Putamen (tissue), 1 donor: ENCODE data around the gene TULP4.

ENCODE experiments used
- DNase-seq: peaks from one replicate; pipeline ENCODE4 v3.0.0-alpha.2; 2016; ENCODE audit warnings: low spot score

TULP4 gene

DNA sequence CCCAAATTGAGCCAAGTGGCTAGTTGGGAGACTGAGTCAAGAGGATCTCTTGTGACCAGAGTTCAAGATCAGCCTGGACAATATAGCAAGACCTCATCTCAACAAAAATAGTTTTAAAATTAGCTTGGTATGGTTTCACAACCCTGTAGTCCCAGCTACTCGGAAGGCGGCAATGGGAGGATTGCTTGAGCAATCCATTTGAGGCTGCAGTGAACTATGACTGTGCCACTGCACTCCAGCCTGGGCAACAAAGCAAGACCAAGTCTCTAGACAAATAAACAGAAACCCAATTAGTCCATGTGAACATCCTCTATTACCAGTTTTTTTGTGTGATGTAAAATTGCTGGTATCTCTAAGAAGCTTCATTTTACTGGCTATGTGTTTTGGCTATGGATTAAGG is 106.2 kb downstream of the TULP4 start:
- no peak for DNase-seq

DNA sequence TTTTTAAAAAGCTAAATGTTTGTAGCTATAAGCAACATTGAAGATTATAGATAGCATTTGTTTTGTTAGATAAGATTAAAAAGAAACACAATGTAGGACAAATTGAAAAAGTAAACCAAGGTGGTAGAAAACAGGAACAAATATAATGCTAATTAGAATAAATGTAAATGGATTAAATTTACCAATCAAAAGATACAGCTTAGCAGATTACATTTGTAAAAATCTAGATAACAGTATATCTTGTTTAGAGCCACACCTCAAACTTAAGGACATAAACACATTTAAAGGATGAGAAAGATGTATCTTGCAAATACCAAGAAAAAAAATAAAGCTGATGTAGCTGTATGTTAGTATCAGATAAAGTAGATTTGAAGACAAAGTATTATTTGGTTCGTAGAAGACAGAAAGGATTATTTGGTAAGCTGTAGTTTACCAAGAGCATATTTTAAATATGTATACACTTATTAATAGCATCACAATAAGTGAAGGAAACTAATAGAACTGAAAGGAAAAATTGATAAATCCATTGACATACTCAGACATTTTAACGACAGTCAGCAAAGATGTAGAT is 107.2 kb downstream of the TULP4 start:
- no peak for DNase-seq

- no peak for DNase-seq
These were observed 109.1 kb downstream of the TULP4 start for GRCh38 chr6:158421381-158421780.

DNA sequence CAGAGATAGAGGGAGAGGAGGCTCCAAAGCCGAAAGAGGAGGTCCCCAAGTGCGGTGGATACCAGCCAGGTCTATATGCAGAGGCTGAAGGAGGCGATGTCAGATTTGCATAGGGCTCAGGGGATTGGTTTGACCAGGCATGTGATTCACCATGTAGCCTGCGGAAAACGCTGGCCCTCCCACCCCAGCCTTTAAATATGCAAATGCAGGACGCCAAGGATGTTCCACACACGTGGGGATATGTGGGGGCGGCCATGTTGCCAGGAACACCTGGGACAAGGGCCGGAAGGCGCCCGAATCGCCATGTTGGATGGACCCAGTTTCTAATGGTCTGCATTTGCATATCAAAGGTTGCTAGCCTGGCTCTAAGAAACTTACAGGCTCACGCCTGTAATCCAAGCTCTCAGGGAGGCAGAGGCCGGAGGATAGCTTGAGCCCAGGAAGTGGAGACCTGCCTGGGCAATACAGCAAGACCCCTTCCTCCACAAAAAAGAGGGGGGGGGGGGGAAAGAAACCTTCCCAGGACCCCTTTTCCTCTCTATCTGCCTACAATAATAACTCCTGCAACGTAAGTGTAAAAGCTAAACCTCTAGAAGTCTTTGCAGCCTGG is 110.5 kb downstream of the TULP4 start:
- DNase-seq = no peak

DNA sequence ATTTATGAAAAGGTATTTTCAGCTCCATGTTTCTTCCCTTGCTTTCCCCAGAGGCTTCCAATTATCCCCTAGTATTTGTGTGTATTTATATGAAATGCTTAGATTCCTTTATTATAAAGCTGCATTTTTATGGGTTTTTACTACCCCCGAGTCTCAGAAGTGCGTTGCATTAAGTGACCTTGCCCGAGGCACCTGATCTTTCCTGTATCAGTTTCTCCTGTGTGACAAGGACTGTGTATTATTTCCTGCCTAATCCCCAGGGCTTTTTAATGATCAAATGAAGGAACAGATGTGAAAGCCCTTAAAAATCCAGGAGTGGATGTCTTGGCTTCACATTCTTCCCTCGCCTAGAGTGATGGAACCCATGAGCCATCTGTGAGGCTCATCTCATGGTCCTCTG is 118.8 kb downstream of the TULP4 start:
- no peak for DNase-seq

GRCh38 chr6:158431560-158431959 is 119.3 kb downstream of the TULP4 start:
- no peak for DNase-seq

DNA sequence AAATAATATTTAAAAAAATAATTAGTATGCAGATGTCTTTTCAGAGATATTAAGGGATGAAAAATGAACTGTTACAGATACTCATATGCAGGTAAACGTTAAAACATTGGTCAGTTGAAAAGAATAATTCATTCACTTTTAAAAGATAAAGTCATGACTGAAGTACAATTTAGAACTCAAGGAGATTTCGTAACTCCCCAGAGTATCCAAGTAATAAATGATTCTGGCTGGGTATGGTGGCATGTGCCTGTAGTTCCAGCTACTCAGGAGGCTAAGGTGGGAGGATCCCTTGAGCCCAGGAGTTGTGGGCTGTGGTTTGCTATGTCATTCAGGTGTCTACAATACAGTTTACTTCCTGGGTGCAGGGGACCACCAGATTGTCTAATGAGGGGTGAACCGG is 125.3 kb downstream of the TULP4 start:
- DNase-seq = no peak

DNA sequence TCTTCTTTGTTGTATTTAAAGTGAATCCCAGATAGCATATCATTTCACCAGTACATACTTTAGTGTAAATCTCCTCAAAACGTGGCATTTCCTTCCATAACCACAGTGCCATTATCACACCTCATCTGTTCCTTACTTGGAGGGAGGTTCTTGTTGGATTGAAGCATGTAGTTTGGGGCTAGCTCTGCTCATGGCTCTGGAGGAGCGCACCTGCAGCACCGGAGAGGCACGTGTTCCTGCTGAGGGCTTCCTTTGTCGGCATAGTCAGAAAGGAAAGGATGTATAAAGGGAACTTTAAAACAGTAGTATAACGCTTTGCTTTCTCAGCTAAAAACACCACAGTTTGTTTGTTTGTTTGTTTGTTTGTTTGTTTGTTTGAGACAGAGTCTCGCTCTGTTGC is 126.0 kb downstream of the TULP4 start:
- DNase-seq = no peak

DNA sequence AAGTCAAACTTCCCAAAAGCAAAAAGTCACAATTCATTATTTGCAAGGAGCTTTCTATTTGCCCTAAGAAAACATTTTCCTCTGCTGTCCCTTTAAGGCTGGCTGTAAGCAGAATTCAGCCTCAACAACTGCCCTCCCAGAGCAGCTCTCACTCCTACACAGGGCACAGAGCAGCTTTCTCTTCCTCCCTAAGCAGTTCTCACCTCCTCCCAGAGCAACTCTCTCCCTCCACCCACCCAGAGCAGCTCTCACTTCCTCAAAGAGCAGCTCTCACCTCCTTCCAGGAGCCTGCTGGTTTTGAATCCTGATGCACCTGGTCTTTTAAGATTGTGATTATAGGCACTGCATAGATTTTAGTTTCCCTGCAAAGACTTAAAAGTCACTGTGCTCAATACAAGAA is 127.0 kb downstream of the TULP4 start:
- DNase-seq = no peak

GRCh38 chr6:158441716-158442215 is 129.5 kb downstream of the TULP4 start:
- peak; percentile 17 for DNase-seq

DNA sequence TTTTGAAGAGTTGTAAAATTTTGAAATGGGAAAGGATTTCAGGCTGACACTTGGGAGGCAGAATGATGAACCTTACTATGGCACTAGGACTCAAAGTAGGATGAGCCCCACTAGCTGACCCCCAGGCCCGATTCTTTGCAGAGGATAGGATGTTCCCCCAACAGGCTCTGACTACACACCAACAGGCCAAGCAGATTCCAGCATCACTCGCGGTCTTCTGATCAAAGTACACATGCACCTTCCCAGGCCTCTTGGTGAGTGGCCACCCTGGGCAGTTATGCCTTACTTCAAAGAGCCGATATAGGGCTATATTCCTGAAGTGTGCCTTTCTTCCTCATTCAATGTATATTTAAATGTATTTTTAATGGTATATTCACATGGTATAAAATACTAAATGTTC is 130.0 kb downstream of the TULP4 start:
- DNase-seq = no peak

DNA sequence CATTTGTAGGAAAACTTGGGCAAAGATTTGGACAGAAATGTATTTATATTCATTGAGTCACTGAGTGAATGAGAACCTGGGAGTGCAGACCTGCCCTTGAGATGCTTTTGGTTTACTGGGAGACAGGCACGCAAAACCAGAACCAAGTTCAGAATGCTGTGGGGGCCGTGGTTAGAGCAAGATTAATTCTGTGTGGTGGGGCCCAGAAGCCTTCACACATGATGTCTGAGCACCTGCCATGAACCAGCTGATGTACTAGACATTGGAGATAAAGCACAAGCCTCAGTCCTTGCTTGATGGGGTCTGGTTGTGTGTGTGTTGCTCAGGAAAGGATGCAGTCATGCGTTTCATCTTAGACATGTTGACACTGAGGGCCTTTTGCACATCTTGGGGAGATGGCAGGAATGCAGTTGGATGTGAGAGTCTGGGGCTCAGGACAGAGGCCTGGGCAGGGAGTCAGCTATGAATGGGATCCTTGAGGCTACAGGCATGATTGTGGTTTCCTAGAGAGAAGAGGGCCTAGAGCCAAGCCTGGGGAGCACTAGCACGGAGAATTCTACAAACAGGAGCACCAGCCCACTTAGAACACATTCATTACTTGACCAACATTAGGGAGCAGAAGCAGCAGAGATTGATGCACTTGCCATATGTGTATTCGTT is 133.3 kb downstream of the TULP4 start:
- DNase-seq = no peak

- DNase-seq = no peak
These were observed 136.6 kb downstream of the TULP4 start for GRCh38 chr6:158448856-158449255.

DNA sequence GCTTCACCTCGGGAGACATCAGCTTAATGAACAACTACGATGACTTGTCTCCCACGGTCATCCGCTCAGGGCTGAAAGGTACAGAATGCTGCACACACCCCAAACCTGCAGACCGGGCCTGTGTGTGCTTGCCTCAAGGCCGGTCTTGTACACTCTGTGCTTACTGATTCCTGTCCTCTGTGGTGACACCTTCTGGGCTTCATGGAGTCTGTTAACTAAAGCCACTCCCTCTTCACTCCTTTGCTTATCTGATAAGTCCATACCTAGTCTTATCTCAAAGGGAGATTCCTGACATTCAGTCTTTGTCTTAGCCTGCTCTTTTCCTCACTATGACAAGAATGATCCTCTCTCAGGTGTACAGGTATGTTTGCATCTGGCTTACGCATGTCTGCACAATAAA is 139.9 kb downstream of the TULP4 start:
- no peak for DNase-seq

DNA sequence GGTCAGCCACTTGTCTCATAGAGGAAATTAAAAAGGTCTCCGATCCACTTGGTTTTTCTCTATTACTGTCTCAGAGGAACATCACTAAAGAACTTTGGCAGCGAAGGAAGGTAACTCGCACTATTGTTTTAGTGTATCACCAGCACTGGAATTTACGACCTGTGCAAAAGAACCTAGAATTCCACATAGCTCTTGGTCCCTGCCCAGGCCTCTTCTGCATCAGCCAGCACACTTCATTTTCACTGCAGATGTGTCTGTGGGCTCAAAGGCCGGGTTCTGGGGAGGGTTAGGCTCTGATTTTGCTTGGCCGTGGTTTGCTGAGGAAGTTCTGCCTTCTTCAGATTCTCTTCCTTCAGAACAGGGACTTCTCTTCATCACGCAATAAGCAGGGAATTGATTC is 144.9 kb downstream of the TULP4 start:
- DNase-seq = no peak

- no peak for DNase-seq
These were observed 145.5 kb downstream of the TULP4 start for GRCh38 chr6:158457616-158458278.

- no peak for DNase-seq
These were observed 147.5 kb downstream of the TULP4 start for GRCh38 chr6:158459726-158460125.

DNA sequence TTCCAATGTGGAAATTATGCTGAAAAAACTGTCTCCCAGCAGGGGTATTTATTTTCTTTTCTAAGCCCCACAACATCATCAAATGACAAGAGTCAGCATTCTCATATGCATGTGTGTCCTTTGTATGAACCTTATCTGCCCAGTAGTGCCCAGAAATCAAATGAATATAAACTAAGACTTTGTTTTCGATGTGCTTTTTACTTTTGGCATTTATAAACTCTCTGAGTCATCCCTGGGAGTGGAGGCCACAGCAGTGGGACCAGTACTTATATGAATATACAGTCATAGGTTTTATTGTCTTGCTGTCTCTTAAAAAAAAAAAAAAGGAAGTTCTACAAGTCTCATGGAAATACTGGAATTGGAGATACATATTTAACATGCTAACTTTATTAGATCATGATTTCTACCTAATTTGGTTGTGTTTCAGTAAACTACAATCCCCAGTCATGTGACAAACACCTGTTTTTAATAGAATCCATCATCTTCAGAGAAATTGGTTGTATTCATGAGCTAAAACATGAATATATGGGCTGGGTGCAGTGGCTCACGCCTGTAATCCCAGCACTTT is 148.4 kb downstream of the TULP4 start:
- no peak for DNase-seq

DNA sequence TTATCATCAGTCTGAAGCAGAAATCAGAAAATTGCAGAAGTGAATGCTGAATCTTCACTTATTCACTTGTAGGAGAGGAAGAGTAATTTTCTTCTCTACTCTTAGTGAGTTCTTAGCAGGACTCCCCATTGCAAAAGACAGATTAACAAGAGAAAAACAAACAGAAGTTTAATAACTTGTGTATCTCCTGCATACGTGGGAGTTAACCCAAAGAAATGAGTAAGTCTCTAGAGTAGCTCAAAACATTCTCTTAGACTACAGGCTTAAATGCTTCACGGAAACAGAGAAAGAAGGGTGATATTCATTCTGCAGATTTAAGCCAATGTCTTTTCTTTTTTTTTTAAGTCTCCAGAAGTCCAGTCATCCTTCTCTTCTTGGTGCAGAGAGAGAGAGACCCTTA is 149.7 kb downstream of the TULP4 start:
- DNase-seq = no peak

GRCh38 chr6:158464483-158464882 is 152.2 kb downstream of the TULP4 start:
- DNase-seq = no peak

DNA sequence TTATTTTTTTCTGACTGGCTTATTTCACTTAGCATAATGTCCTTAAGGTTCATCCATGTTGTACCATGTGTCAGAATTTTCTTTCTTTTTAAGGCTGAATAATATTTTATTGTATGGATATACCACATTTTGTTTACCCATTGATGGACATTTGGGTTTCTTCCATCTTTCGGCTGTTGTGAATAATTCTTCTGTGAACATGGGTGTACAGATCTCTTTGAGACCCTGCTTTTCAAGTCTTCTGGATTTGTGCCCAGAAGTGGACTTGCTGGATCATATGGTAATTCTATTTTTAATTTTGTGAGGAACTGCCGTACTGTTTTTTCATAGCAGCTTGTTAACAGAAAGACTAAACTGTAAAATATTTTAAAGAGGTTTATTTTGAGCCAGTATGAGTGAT is 153.0 kb downstream of the TULP4 start:
- DNase-seq = no peak

DNA sequence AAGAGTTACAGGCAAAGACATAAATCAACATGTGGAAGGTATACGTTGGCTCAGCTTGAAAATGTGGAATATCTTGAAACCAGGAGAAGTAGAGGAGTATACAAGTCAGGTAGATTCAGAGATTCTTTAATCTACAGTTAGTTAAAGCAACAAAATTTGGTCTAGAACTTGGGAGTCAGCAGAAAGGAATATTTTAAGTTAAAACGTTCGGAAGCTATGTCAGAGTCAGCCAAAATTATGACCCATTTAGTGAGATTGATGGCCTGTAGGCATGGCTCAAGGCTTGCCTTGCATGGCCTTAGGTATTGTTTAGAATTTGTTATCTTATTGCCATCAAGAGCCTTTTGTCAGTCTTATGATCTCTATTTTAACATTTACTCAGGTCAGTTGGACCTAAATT is 153.5 kb downstream of the TULP4 start:
- no peak for DNase-seq

DNA sequence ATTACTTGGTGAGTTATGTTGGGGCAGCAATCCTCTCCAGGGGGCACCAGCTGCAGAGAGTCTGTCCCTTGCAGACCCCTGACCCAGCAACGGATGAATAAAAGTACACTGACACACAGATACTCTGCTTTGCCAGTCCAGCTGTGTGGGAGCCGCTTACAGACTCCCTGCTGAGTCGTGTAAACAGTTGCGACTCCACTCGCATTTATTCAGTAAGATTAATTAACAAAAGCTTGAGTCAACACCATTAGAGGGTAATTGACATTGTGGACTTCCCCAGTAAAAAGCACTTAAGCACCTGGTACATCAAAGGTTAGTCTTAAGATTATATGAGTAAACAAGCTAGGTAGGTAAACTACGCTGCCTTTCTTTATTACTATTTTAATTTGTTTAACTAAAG is 155.7 kb downstream of the TULP4 start:
- no peak for DNase-seq
